Pancreas (tissue), 10 donors: ENCODE results near the gene EEF1G. TPM values are rescaled to one million over a fixed set of nuclear protein-coding genes. Genes with fewer than 3 reads are reported as not detected.

ENCODE experiments used
- ATAC-seq, 4 donors: fragments of 200-7000 bp; cut with Tn5 transposase; one replicate each; pipeline versions ENCODE4 v1.8.0 to v1.9.1; 2020; ENCODE audit warnings: mild to moderate bottlenecking in 4 of 4, moderate library complexity in 4 of 4
- DNase-seq, 6 donors: peaks; one replicate each; pipeline ENCODE4 v3.0.0-alpha.2; 2020
- FAIRE-seq: peaks from 2 replicates; lab custom pipeline; 2012; peaks lifted over from hg19 to GRCh38; lab: Jason Lieb, UNC
- H3K27ac ChIP-seq, 4 donors: fragments of 200-600 bp; sonication (generic); 1 replicate in 3 of 4; 2 replicates in 1 of 4; pipeline versions ENCODE4 v1.5.0 to v1.8.0; 2020
- H3K27me3 ChIP-seq, 4 donors: fragments of 200-600 bp; one replicate each; pipeline ENCODE4 v1.8.0; 2021
- H3K36me3 ChIP-seq, 3 donors: fragments of 200-600 bp; sonication (generic) in 1 of 3; one replicate each; pipeline versions ENCODE4 v1.5.0 to v1.8.0; 2020 to 2021
- H3K4me1 ChIP-seq, 3 donors: fragments of 200-600 bp; one replicate each; pipeline ENCODE4 v1.8.0; 2021
- H3K4me3 ChIP-seq, 4 donors: fragments of 200-600 bp; sonication (generic) in 2 of 4; one replicate each; pipeline versions ENCODE4 v1.5.0 to v1.8.0; 2020 to 2021
- H3K9me3 ChIP-seq, 4 donors: fragments of 200-600 bp; one replicate each; pipeline ENCODE4 v1.8.0; 2021
- CTCF ChIP-seq, 4 donors: fragments of 200-600 bp; sonication (generic) in 3 of 4; IDR thresholded peaks; one replicate each; pipeline versions ENCODE4 v1.5.0 to v1.8.0; 2021; ENCODE audit warnings: antibody characterized with exemption in 4 of 4
- WGBS, 2 donors: extraction: QIAGEN DNeasy Blood & Tissue Kit; methylation state at CpG; one replicate each; pipeline ENCODE4 v1.1.7; 2013; 5-methylcytosine and 5-hydroxymethylcytosine counted together
- intact Hi-C, 3 donors: fragments of 100-400 bp; cut with DNase I; formaldehyde crosslinking; loops; one replicate each; pipeline versions ENCODE4 v1.11.1 to v1.14.2; 2022
- polyA plus RNA-seq, 2 donors: library from polyadenylated mRNA; stranded (reverse); fragments of 200-250 nt; gene quantifications; one replicate each; pipeline ENCODE4 v1.2.3, GENCODE V29; 2013
- total RNA-seq, 6 donors: library from RNA; stranded (reverse); fragmentation: NEBNext Ultra II Directional in 4 of 6; extraction: Animal tissue kit (Norgen Biotek cat#: 25700) in 4 of 6; gene quantifications; one replicate each; pipeline versions ENCODE4 v1.2.1 to v1.2.4, GENCODE V29; 2021 to 2023
- donor health status: healthy with polysubstance abuse.
- donor health status: DM: no; HTN: no; CAD: no; lungs with moderate emphysema.
- donor health status: DM: no; HTN: no; CAD: no.
- donor health status: control.
- donor health status: control.
- donor health status: Bipolar disorder and iron deficiency.
- donor health status: DM: yes; HTN: yes; CAD: no.
- donor health status: DM: no; HTN: no; CAD: no.
- donor health status: DM: no; HTN: no; CAD: no.
- donor health status: DM: yes; HTN: yes; CAD: no.

The EEF1G gene
- total and polyA plus RNA-seq, 8 donors = 630 to 1,171 (median 915) TPM

- FAIRE-seq = no peak
- DNase-seq = no peak
- H3K27ac ChIP-seq = no peak overlapping the region
- intact Hi-C loops = no loop called here
- TF ChIP-seq CTCF (IDR thresholded peaks at IDR 0.05) = no peak
- 87 to 95% methylated on average over 12 of the region's 12 CpGs for WGBS, 2 donors
- H3K9me3 ChIP-seq = no peaks in the 10 kb centered on the region
- H3K4me1 ChIP-seq = peaks cover 0 to 11% (median 0%) of the 10 kb centered on the region in 3 donors
- H3K36me3 ChIP-seq = peaks cover 0 to 10% (median 0%) of the 10 kb centered on the region in 3 donors
- no peak overlapping the region for H3K4me3 ChIP-seq
- ATAC-seq = no peak
- H3K27me3 ChIP-seq = no peaks in the 10 kb centered on the region
Observed at GRCh38 chr11:62608776-62609175, 35.1 kb upstream of the EEF1G start.

- Histone ChIP-seq H3K4me3 (no peak overlapping the region), H3K27ac (no peak overlapping the region), H3K36me3 (peaks cover 0 to 10% (median 0%) of the 10 kb centered on the region in 3 donors), H3K27me3 (no peaks in the 10 kb centered on the region), H3K4me1 (peaks cover 0 to 8% (median 0%) of the 10 kb centered on the region in 3 donors), H3K9me3 (no peaks in the 10 kb centered on the region)
- DNase-seq (no peak), ATAC-seq (no peak), FAIRE-seq (no peak)
- 81 to 90% methylated on average over 4 of the region's 4 CpGs for WGBS, 2 donors
- intact Hi-C loops = no loop called here
- no peak for TF ChIP-seq CTCF (IDR thresholded peaks at IDR 0.05)
Observed at GRCh38 chr11:62607714-62608113, 34.0 kb upstream of the EEF1G start.

- H3K27ac ChIP-seq = no peak overlapping the region
- no peak for DNase-seq
- no peak overlapping the region for H3K4me3 ChIP-seq
- peaks cover 0 to under 1% (median 0%) of the 10 kb centered on the region in 3 donors for H3K4me1 ChIP-seq
- no peak for FAIRE-seq
- H3K36me3 ChIP-seq = peaks cover 0 to 10% (median 0%) of the 10 kb centered on the region in 3 donors
- intact Hi-C loops = no loop called here
- TF ChIP-seq CTCF (IDR thresholded peaks at IDR 0.05) = no peak
- WGBS, 2 donors = 95 to 96% methylated on average over 15 of the region's 15 CpGs
- no peaks in the 10 kb centered on the region for H3K27me3 ChIP-seq
- ATAC-seq = no peak
- no peaks in the 10 kb centered on the region for H3K9me3 ChIP-seq
Observed at GRCh38 chr11:62605902-62606301, 32.2 kb upstream of the EEF1G start.

GRCh38 chr11:62605467-62605866 lies 31.8 kb upstream of the EEF1G start:
- ATAC-seq (no peak), FAIRE-seq (no peak), DNase-seq (no peak)
- H3K9me3 ChIP-seq = no peaks in the 10 kb centered on the region
- no peaks in the 10 kb centered on the region for H3K27me3 ChIP-seq
- H3K36me3 ChIP-seq = peaks cover 0 to 10% (median 0%) of the 10 kb centered on the region in 3 donors
- no peak overlapping the region for H3K4me3 ChIP-seq
- peaks cover 0 to under 1% (median 0%) of the 10 kb centered on the region in 3 donors for H3K4me1 ChIP-seq
- intact Hi-C loops = no loop called here
- no peak for TF ChIP-seq CTCF (IDR thresholded peaks at IDR 0.05)
- no peak overlapping the region for H3K27ac ChIP-seq
- 80 to 88% methylated on average over 6 of the region's 6 CpGs for WGBS, 2 donors

GRCh38 chr11:62604460-62605120 lies 30.9 kb upstream of the EEF1G start:
- Histone ChIP-seq H3K27me3 (no peaks in the 10 kb centered on the region), H3K4me3 (no peak overlapping the region), H3K9me3 (no peaks in the 10 kb centered on the region), H3K4me1 (peaks cover 0 to 9% (median 6%) of the 10 kb centered on the region in 3 donors), H3K27ac (no peak overlapping the region), H3K36me3 (peaks cover 0 to 10% (median 0%) of the 10 kb centered on the region in 3 donors)
- DNase-seq = no peak
- FAIRE-seq = no peak
- ATAC-seq = no peak
- intact Hi-C loops = no loop called here
- no peak for TF ChIP-seq CTCF (IDR thresholded peaks at IDR 0.05)
- WGBS, 2 donors = 87 to 88% methylated on average over 13 of the region's 13 CpGs
